ENCODE data around the gene BUB3. TPM values are rescaled to one million over a fixed set of nuclear protein-coding genes. Genes with fewer than 3 reads are reported as not detected.
A peak's percentile ranks its signal among the peaks of the same experiment; 100 is the strongest.

The BUB3 gene
- total and polyA plus RNA-seq, 2 of the 13 experiments (the other 11 are each of a cell fraction or from before 2014, with no cell fraction given), result 174 to 188 TPM

DNA sequence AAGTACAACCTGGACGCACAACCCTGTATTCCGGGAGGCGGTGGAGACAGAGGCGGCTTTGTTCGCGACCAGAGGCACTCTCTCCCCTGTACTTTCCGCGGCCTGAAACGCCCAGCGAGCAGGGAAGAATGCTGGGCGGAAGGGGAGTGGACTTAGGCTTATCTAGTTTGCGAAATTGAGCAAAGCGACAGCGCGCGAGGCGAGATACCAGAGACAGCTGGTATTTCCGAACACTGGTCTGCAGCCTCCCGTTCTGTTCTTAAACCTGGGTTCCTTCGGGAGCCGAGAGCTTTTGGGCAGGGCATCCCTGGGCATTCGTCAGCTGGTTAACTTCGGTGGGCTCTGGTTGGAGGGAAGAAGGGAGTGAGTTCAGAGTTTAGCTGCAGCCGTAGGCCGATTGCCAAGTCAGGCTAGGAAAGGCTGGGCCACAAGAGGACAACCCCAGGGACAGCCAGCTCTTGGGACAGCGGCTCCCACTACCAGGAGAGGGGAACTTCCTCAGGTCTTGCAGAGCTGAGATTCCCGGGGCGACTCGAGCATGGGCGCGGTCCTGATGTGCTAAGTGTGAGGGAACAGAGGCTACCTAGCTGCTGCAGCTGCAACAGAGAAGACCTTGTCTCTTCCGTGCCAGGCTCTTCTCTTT, 14.6 kb upstream of the BUB3 start (continued):
- no peak for TF ChIP-seq ZNF337 (CRISPR knock-in tag; IDR thresholded peaks at IDR 0.05; ENCODE audit: borderline replicate concordance, low read depth)
- TF ChIP-seq NR2F2 (IDR thresholded peaks at IDR 0.05; ENCODE audit: borderline replicate concordance, low read depth), result no peak
- peak; percentile 80; the same call in 1 of the 2 replicates for TF ChIP-seq ZNF292 (CRISPR knock-in tag; IDR thresholded peaks at IDR 0.05; ENCODE audit: borderline replicate concordance, low read depth)
- TF ChIP-seq ZNF101 (CRISPR knock-in tag; IDR thresholded peaks at IDR 0.05; ENCODE audit: borderline replicate concordance, low read depth), result no peak
- TF ChIP-seq, protein P1, sequence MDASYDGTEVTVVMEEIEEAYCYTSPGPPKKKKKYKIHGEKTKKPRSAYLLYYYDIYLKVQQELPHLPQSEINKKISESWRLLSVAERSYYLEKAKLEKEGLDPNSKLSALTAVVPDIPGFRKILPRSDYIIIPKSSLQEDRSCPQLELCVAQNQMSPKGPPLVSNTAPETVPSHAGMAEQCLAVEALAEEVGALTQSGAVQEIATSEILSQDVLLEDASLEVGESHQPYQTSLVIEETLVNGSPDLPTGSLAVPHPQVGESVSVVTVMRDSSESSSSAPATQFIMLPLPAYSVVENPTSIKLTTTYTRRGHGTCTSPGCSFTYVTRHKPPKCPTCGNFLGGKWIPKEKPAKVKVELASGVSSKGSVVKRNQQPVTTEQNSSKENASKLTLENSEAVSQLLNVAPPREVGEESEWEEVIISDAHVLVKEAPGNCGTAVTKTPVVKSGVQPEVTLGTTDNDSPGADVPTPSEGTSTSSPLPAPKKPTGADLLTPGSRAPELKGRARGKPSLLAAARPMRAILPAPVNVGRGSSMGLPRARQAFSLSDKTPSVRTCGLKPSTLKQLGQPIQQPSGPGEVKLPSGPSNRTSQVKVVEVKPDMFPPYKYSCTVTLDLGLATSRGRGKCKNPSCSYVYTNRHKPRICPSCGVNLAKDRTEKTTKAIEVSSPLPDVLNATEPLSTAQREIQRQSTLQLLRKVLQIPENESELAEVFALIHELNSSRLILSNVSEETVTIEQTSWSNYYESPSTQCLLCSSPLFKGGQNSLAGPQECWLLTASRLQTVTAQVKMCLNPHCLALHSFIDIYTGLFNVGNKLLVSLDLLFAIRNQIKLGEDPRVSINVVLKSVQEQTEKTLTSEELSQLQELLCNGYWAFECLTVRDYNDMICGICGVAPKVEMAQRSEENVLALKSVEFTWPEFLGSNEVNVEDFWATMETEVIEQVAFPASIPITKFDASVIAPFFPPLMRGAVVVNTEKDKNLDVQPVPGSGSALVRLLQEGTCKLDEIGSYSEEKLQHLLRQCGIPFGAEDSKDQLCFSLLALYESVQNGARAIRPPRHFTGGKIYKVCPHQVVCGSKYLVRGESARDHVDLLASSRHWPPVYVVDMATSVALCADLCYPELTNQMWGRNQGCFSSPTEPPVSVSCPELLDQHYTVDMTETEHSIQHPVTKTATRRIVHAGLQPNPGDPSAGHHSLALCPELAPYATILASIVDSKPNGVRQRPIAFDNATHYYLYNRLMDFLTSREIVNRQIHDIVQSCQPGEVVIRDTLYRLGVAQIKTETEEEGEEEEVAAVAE (CRISPR knock-in tag; IDR thresholded peaks at IDR 0.05; ENCODE audit: borderline replicate concordance), result 0 out of 2 replicates have a peak, but pooled peaks have one; percentile 42
- no peak for TF ChIP-seq ZNF850 (CRISPR knock-in tag; conservative IDR thresholded peaks at IDR 0.05)
- TF ChIP-seq RCOR2 (CRISPR knock-in tag; IDR thresholded peaks at IDR 0.05), result peak; percentile 59; the same call in 1 of the 2 replicates
- TF ChIP-seq, protein P2, sequence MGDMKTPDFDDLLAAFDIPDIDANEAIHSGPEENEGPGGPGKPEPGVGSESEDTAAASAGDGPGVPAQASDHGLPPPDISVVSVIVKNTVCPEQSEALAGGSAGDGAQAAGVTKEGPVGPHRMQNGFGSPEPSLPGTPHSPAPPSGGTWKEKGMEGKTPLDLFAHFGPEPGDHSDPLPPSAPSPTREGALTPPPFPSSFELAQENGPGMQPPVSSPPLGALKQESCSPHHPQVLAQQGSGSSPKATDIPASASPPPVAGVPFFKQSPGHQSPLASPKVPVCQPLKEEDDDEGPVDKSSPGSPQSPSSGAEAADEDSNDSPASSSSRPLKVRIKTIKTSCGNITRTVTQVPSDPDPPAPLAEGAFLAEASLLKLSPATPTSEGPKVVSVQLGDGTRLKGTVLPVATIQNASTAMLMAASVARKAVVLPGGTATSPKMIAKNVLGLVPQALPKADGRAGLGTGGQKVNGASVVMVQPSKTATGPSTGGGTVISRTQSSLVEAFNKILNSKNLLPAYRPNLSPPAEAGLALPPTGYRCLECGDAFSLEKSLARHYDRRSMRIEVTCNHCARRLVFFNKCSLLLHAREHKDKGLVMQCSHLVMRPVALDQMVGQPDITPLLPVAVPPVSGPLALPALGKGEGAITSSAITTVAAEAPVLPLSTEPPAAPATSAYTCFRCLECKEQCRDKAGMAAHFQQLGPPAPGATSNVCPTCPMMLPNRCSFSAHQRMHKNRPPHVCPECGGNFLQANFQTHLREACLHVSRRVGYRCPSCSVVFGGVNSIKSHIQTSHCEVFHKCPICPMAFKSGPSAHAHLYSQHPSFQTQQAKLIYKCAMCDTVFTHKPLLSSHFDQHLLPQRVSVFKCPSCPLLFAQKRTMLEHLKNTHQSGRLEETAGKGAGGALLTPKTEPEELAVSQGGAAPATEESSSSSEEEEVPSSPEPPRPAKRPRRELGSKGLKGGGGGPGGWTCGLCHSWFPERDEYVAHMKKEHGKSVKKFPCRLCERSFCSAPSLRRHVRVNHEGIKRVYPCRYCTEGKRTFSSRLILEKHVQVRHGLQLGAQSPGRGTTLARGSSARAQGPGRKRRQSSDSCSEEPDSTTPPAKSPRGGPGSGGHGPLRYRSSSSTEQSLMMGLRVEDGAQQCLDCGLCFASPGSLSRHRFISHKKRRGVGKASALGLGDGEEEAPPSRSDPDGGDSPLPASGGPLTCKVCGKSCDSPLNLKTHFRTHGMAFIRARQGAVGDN (CRISPR knock-in tag; IDR thresholded peaks at IDR 0.05), result peak; percentile 65
- no peak for TF ChIP-seq ZBTB38 (CRISPR knock-in tag; IDR thresholded peaks at IDR 0.05)
- no peak for TF ChIP-seq HNRNPUL1 (IDR thresholded peaks at IDR 0.05; ENCODE audit: low read depth, low read length)
- TF ChIP-seq, protein P3, sequence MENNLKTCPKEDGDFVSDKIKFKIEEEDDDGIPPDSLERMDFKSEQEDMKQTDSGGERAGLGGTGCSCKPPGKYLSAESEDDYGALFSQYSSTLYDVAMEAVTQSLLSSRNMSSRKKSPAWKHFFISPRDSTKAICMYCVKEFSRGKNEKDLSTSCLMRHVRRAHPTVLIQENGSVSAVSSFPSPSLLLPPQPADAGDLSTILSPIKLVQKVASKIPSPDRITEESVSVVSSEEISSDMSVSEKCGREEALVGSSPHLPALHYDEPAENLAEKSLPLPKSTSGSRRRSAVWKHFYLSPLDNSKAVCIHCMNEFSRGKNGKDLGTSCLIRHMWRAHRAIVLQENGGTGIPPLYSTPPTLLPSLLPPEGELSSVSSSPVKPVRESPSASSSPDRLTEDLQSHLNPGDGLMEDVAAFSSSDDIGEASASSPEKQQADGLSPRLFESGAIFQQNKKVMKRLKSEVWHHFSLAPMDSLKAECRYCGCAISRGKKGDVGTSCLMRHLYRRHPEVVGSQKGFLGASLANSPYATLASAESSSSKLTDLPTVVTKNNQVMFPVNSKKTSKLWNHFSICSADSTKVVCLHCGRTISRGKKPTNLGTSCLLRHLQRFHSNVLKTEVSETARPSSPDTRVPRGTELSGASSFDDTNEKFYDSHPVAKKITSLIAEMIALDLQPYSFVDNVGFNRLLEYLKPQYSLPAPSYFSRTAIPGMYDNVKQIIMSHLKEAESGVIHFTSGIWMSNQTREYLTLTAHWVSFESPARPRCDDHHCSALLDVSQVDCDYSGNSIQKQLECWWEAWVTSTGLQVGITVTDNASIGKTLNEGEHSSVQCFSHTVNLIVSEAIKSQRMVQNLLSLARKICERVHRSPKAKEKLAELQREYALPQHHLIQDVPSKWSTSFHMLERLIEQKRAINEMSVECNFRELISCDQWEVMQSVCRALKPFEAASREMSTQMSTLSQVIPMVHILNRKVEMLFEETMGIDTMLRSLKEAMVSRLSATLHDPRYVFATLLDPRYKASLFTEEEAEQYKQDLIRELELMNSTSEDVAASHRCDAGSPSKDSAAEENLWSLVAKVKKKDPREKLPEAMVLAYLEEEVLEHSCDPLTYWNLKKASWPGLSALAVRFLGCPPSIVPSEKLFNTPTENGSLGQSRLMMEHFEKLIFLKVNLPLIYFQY (CRISPR knock-in tag; IDR thresholded peaks at IDR 0.05; ENCODE audit: borderline replicate concordance), result 0 out of 2 replicates have a peak, but pooled peaks have one; percentile 14
- TF ChIP-seq SUZ12 (IDR thresholded peaks at IDR 0.05; ENCODE audit: low read depth, low read length), result no peak
- TF ChIP-seq, protein P4, sequence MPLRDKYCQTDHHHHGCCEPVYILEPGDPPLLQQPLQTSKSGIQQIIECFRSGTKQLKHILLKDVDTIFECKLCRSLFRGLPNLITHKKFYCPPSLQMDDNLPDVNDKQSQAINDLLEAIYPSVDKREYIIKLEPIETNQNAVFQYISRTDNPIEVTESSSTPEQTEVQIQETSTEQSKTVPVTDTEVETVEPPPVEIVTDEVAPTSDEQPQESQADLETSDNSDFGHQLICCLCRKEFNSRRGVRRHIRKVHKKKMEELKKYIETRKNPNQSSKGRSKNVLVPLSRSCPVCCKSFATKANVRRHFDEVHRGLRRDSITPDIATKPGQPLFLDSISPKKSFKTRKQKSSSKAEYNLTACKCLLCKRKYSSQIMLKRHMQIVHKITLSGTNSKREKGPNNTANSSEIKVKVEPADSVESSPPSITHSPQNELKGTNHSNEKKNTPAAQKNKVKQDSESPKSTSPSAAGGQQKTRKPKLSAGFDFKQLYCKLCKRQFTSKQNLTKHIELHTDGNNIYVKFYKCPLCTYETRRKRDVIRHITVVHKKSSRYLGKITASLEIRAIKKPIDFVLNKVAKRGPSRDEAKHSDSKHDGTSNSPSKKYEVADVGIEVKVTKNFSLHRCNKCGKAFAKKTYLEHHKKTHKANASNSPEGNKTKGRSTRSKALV (CRISPR knock-in tag; IDR thresholded peaks at IDR 0.05), result peak; percentile 100
- no peak for TF ChIP-seq ZNF180 (CRISPR knock-in tag; IDR thresholded peaks at IDR 0.05; ENCODE audit: borderline replicate concordance, low read depth)

Data from HepG2 (cell line).